Measurements from ENCODE around the gene PHACTR1. TPM values are rescaled to one million over a fixed set of nuclear protein-coding genes. Genes with fewer than 3 reads are reported as not detected.
A peak's percentile ranks its signal among the peaks of the same experiment; 100 is the strongest.

PHACTR1 gene
- total RNA-seq, 1 donor from 2014 or later = 8.4 TPM

DNA sequence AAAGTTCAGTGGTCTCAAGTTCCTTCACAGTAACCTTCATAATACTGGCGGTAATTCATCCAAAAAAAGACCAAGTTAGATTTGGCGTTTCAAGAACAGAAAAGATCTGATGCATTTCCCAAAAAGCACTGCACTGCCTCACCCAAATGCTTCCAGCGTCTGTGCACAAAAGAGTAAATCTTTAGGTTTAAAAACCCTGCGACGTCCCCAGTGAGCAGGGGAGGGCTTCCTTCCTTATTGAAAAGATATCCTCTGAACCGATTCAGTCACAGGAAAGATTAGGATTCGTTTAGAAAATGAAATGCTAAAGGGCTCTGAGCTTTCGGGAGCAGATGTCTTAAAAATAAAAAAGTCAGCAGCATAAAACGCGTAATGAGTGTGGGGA is 611.1 kb downstream of the PHACTR1 start:
- intact Hi-C loops (cut with DNase I) = loop anchor here (1.0 to 5.0 kb wide), 3 partner anchors 310 to 416 kb away; no protein-coding TSS in a partner anchor
- peak overlapping the region; percentile 73 to 92 for H3K4me3 ChIP-seq
- H3K4me1 ChIP-seq = peaks cover 2 to 3% of the 10 kb centered on the region in 2 donors
- TF ChIP-seq, protein P1, sequence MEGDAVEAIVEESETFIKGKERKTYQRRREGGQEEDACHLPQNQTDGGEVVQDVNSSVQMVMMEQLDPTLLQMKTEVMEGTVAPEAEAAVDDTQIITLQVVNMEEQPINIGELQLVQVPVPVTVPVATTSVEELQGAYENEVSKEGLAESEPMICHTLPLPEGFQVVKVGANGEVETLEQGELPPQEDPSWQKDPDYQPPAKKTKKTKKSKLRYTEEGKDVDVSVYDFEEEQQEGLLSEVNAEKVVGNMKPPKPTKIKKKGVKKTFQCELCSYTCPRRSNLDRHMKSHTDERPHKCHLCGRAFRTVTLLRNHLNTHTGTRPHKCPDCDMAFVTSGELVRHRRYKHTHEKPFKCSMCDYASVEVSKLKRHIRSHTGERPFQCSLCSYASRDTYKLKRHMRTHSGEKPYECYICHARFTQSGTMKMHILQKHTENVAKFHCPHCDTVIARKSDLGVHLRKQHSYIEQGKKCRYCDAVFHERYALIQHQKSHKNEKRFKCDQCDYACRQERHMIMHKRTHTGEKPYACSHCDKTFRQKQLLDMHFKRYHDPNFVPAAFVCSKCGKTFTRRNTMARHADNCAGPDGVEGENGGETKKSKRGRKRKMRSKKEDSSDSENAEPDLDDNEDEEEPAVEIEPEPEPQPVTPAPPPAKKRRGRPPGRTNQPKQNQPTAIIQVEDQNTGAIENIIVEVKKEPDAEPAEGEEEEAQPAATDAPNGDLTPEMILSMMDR (IDR thresholded peaks at IDR 0.05) = no peak
- no peaks in the 10 kb centered on the region for H3K9me3 ChIP-seq
- H3K27ac ChIP-seq = peak overlapping the region; percentile 84 to 96
- no peak for DNase-seq (ENCODE audit: low spot score in 2 of 2)
- peaks cover 0 to 17% of the 10 kb centered on the region in 2 donors for H3K36me3 ChIP-seq
- H3K27me3 ChIP-seq = no peaks in the 10 kb centered on the region

- H3K36me3 ChIP-seq = peaks cover 0 to 15% of the 10 kb centered on the region in 2 donors
- peak within 1 kb of the TSS; percentile 73 to 92 for H3K4me3 ChIP-seq
- peaks cover 2 to 3% of the 10 kb centered on the region in 2 donors for H3K4me1 ChIP-seq
- peak; percentile 66 to 97 for DNase-seq (ENCODE audit: low spot score in 2 of 2)
- no peaks in the 10 kb centered on the region for H3K27me3 ChIP-seq
- H3K9me3 ChIP-seq = no peaks in the 10 kb centered on the region
- H3K27ac ChIP-seq = peak within 1 kb of the TSS; percentile 84 to 96
- intact Hi-C loops (cut with DNase I) = loop anchor here (1.0 to 5.0 kb wide), 3 partner anchors 311 to 417 kb away; no protein-coding TSS in a partner anchor
- TF ChIP-seq, protein P1 (IDR thresholded peaks at IDR 0.05) = peak in 2 of 3 experiments; percentile 7 to 35
Observed at GRCh38 chr6:13328076-13328874, 611.7 kb downstream of the PHACTR1 start, which contains the start of gene TBC1D7. Gene TBC1D7 (minus strand): TSS chr6:13328537. CDS start chr6:13326898, 1,639 bp downstream.

DNA sequence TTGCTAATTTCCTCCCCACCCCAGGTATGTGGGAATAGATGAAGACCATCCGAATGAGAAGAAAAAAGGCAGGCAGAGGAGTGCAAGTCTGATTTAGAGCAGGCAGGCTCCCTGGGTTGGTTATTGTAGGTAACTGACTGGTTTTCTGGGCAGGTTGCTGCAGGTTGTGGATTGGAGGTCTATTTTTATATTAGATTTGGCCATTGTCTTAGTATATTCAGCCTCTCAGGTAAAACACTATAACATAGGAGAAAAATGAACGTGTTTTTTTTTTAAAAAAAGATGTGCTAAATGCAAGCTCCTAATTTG is 612.3 kb downstream of the PHACTR1 start:
- no peaks in the 10 kb centered on the region for H3K27me3 ChIP-seq
- H3K27ac ChIP-seq = peak overlapping the region; percentile 84 to 96
- H3K4me1 ChIP-seq = peaks cover 2 to 3% of the 10 kb centered on the region in 2 donors
- DNase-seq (ENCODE audit: low spot score in 2 of 2) = no peak
- intact Hi-C loops (cut with DNase I) = loop anchor here (1.0 to 5.0 kb wide), 4 partner anchors 157 to 418 kb away; no protein-coding TSS in a partner anchor
- TF ChIP-seq, protein P1 (IDR thresholded peaks at IDR 0.05) = no peak
- H3K36me3 ChIP-seq = peaks cover 0 to 10% of the 10 kb centered on the region in 2 donors
- H3K4me3 ChIP-seq = peak overlapping the region; percentile 73 to 92
- H3K9me3 ChIP-seq = no peaks in the 10 kb centered on the region

DNA sequence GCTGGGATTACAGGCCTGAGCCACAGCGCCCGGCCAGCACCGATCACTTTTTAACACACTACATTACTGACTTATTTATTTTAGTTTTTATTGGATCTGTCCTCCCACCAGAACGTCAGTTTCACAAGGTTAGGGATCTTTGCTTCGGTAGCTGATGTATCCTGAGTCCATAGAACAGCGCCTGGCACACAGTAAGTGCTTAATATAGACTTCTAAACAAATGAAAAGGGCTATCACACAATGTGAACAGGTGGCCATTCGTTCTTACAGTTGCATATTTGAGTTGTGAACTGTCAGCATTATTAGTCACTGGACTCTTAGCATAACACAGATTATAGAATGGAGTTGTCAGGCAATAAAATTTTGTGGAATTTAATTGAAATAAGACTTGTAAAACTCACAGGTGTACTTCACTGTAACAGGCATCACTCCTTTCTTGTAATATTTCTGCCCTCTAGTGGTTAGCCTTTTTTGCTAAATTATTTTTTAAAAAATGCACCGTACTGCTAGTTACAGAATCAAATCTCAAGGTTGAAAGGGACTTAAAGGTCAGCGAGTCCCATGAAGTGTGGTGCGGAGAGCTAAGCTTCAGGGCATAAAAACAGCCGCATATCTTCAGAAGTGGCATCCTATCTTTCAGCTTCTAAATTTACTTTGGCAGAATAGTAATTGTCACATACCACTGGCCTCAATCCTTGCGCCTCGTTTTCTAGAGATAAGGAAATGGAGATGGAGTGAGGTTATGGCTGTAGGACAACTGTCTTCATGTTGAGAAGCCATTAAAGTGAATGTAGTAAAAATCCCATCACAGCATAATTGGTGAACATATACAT is 615.2 kb downstream of the PHACTR1 start:
- Histone ChIP-seq H3K27ac (no peak overlapping the region), H3K27me3 (no peaks in the 10 kb centered on the region), H3K36me3 (no peaks in the 10 kb centered on the region), H3K4me3 (no peak overlapping the region), H3K9me3 (no peaks in the 10 kb centered on the region), H3K4me1 (peaks cover 2 to 3% of the 10 kb centered on the region in 2 donors)
- DNase-seq (ENCODE audit: low spot score in 2 of 2) = no peak
- TF ChIP-seq, protein P1 (IDR thresholded peaks at IDR 0.05) = peak; percentile 33 to 68 (median 53)
- intact Hi-C loops (cut with DNase I) = loop anchor here (10.0 kb wide), 1 partner anchor 483 kb away; the partner anchor contains the start of gene MCUR1

GRCh38 chr6:13332349-13332706 is 615.8 kb downstream of the PHACTR1 start:
- peaks cover 2 to 3% of the 10 kb centered on the region in 2 donors for H3K4me1 ChIP-seq
- H3K4me3 ChIP-seq = no peak overlapping the region
- H3K27me3 ChIP-seq = no peaks in the 10 kb centered on the region
- intact Hi-C loops (cut with DNase I) = loop anchor here (10.0 kb wide), 1 partner anchor 482 kb away; the partner anchor contains the start of gene MCUR1
- no peak for DNase-seq (ENCODE audit: low spot score in 2 of 2)
- H3K27ac ChIP-seq = no peak overlapping the region
- TF ChIP-seq, protein P1 (IDR thresholded peaks at IDR 0.05) = no peak
- no peaks in the 10 kb centered on the region for H3K36me3 ChIP-seq
- H3K9me3 ChIP-seq = no peaks in the 10 kb centered on the region

Data from ascending aorta (tissue), 2 donors.